Activated CD4-positive, alpha-beta T cell treated with anti-CD3 and anti-CD28 coated beads for 1 hour (primary cell): ENCODE data around the gene ESYT1.

ENCODE experiments used
- DNase-seq: peaks from one replicate; pipeline ENCODE4 v3.0.0-alpha.2; 2020

The ESYT1 gene, protein sequence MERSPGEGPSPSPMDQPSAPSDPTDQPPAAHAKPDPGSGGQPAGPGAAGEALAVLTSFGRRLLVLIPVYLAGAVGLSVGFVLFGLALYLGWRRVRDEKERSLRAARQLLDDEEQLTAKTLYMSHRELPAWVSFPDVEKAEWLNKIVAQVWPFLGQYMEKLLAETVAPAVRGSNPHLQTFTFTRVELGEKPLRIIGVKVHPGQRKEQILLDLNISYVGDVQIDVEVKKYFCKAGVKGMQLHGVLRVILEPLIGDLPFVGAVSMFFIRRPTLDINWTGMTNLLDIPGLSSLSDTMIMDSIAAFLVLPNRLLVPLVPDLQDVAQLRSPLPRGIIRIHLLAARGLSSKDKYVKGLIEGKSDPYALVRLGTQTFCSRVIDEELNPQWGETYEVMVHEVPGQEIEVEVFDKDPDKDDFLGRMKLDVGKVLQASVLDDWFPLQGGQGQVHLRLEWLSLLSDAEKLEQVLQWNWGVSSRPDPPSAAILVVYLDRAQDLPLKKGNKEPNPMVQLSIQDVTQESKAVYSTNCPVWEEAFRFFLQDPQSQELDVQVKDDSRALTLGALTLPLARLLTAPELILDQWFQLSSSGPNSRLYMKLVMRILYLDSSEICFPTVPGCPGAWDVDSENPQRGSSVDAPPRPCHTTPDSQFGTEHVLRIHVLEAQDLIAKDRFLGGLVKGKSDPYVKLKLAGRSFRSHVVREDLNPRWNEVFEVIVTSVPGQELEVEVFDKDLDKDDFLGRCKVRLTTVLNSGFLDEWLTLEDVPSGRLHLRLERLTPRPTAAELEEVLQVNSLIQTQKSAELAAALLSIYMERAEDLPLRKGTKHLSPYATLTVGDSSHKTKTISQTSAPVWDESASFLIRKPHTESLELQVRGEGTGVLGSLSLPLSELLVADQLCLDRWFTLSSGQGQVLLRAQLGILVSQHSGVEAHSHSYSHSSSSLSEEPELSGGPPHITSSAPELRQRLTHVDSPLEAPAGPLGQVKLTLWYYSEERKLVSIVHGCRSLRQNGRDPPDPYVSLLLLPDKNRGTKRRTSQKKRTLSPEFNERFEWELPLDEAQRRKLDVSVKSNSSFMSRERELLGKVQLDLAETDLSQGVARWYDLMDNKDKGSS

DNA sequence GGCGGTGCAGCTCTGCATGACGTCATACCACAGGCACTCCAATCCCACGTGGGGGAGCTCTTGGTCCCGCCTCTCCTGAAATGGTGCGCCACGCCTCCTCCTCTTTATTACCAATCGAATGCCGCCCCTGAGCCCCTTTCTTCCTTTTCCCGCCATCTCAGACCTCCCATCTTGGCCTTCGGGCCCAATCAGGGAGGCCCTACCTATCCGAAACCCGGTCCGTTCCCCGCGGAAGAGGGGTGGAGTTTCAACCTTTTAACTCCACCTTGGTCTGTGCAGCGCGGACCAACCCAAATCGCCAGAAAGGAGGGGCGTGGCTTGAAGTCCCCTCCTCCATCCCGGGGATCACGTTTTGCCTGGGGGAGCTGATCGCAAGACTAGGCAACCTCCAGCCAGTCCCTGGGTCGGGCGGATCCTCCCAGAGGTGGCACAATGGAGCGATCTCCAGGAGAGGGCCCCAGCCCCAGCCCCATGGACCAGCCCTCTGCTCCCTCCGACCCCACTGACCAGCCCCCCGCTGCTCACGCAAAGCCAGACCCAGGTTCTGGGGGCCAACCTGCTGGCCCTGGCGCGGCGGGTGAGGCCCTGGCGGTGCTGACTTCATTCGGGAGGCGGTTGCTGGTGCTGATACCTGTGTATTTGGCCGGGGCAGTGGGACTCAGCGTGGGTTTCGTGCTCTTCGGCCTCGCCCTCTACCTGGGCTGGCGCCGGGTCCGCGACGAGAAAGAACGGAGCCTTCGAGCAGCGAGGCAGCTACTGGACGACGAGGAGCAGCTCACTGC, at the start of gene ESYT1:
Gene ESYT1, plus strand, starts transcription at position 380 of the 782 bp plus-strand sequence. Its CDS starts 53 bp downstream, at position 433.
- peak; percentile 95 for DNase-seq

DNA sequence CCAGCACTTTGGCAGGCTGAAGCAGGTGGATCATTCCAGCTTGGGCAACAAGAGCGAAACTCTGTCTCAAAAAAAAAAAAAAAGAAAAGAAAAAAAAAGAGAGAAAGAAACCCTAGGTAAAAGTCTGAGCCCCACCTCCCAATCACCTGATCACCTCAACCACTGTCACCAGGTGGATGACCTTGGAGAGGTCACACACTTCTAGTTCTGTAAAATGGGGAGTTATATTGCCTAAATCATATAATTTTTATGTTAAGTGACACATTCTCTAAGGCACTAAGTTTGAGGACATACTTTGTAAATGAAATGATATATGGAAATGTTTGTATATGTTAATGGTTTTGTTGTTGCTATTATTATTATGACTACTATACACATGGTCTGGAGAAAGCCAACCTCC, 49.6 kb upstream of the ESYT1 start:
- DNase-seq: no peak

DNA sequence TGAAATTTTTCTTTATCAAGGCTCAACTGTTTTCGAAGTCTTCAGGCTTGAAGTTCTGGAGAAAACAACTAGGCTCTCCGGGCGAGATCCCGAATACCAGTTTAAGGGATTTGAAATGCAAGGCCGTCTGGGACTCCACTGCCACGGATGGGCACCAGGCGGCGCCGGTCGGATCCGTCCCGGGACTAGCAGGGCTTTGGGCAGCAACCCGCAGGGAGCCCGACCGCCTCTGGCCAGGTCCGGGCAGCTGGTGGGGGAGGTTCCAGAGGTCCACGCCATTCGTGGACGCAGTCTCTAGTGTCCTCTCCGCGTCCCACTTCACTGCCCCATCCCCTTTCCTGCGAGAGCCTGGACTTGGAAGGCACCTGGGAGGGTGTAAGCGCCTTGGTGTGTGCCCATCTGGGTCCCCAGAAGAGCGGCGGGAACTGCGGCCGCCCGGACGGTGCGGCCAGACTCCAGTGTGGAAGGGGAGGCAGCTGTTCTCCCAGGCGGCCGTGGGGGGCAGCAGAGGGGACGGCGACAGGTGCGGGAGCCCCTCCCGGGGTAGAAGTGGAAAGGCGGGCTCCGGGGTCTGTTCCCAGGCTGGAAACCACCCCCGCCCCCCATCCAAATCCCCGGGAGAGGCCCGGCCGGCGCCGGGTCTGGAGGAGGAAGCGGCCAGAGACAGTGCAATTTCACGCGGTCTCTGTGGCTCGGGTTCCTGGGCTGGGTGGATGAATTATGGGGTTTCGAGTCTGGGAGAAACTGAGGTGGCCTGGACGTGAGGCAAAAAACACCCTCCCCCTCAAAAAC, 48.9 kb upstream of the ESYT1 start:
- peak; percentile 19 for DNase-seq

DNA sequence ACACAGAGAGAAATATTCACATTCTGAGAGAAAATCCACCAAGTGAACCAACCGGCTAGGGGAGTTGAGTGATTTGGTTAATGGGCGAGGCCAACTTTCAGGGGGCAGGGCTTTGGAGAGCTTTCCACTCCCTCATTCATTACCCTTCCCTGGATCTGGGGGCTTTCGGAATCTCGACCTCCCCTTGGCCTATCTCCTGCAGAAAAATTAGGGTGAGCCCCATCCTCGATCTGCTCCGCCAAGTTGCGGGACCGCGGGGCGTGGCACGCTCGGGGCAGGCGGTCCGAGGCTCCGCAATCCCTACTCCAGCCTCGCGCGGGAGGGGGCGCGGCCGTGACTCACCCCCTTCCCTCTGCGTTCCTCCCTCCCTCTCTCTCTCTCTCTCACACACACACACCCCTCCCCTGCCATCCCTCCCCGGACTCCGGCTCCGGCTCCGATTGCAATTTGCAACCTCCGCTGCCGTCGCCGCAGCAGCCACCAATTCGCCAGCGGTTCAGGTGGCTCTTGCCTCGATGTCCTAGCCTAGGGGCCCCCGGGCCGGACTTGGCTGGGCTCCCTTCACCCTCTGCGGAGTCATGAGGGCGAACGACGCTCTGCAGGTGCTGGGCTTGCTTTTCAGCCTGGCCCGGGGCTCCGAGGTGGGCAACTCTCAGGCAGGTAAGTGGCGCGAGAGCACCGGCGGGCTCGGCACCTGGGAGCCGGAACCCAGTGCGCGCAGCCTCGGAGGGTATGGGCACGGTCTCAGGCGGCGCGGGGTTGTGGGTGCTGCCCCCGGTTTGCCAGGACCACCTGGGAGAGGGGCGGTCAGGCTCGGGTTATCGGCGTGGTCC, 48.1 kb upstream of the ESYT1 start, which contains the start of gene ERBB3:
Gene ERBB3, plus strand, starts transcription at position 443 of the 833 bp plus-strand sequence. Its CDS starts 136 bp downstream, at position 579.
- DNase-seq: peak; percentile 53

DNA sequence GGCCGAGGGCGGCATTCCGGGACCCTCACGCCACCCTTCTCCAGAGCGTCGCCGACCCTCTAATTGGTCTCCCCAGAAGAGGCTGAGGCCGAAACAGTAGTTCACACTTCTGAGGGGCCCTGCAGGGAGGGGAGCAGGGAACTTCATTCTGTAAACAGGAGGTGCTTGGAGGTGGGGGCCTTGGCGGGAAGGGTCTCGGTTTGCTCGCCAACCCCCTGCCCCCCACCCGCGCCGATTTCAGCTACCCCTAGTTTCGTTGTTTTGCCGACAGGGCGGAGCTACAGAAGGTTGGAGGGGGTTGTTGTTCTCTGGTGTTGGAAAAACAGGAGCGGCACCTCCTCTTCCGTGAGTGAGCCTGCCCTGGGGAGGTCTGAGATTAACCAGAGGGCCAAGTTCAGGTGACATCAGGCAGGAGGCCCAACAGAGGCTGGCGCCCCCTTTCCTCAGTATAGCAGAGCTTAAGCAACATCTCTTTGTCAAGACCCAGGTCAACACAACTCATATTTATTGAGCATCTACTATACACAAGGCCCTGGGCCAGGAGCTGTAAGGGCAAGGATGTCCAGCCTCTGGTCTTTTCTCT, 47.4 kb upstream of the ESYT1 start:
- no peak for DNase-seq

DNA sequence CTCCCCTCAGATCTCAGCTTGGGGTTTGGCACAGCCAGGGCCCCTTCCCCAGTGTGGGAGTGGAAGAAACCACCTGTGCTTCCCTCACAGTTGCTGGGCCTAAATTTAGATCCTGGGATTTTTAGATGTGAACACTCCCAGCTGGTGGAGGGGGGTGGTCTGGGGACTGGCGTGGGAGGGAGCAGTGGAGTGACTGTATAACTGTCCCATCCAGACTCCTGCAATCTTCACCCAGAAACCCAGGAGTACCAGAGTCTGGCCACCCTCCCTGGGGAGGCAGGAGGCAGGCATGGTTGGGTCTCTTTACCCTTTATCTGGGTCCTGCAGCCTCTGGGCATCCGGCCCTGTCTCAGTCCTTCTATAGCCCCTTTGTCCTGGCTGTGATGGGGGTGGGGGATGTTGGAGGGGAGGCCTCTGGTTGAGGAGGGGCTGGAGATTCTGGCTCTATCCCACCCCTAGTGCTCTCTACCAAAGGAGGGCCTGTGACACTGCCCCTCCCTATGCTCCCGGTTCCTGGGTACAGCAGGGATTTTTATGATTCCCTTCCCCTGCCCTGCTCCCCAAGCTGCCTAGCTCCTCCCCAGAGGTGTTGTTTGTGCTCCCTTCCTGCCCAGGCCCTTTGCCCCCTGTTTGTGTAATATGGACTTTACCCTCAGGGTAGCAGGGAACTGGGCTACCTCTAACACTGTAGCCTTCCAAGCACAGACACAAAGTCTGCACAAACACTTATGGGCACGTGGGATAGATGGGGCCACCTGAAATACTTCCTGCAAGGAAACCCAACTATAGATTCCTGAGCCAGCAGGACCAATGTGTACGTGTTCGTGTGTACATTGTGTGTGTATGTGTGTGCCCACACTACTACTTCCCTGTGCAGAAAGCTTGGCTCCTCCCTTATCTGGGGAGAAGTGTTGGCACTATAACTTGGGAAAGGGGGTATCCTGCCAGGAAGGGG, 46.4 kb upstream of the ESYT1 start:
- no peak for DNase-seq

DNA sequence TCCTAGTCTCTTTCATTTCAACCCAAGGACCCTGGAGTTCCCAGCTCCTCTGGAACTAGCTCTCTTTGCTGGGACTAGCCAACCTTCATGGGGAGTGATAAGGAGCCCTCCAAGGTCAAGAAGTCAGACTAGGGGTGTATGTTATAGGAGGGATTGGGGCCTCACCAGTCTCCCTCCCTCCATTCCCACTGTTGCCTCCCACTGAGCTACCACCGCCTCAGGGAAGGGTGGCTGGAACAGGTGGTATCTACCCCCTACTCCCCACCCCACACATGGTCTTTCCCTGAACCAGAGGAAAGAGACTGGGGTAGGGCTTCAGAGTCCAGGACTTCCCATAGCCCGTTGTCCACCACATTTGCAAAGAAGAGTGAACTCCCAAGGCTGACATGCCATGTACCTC, 45.7 kb upstream of the ESYT1 start:
- DNase-seq: no peak

DNA sequence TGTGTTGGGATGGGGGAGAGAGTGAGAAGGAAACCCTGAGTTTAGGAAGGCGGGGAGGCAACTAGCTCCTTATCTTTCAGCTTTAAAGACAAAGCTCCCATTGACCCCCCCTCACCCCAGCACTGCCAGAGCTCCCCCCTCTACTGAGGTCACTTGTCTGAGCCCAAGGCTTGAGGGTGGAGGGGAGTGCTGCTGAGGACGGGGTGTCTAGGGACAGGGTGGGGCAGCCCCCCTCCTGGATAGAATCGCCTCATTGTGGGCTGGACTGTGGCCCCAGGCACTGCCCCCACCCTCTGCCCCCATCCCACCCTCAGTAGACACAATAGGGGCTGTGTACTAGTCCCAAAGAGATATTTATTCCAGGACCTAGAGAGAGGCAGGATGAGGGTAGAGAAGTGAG, 45.1 kb upstream of the ESYT1 start:
- no peak for DNase-seq

DNA sequence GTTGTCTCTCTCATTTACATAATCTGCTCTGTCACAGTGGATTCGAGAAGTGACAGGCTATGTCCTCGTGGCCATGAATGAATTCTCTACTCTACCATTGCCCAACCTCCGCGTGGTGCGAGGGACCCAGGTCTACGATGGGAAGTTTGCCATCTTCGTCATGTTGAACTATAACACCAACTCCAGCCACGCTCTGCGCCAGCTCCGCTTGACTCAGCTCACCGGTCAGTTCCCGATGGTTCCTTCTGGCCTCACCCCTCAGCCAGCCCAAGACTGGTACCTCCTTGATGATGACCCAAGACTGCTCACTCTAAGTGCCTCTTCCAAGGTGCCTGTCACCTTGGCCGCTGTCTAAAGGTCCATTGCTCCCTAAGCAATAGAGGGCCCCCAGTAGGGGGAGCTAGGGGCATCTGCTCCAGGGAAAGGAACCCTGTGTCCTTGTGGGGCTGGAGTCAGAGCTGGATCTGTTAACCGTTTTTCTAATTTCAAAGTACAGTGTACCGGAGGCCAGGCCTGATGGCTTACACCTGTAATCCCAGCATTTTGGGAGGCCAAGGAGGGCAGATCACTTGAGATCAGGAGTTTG, 43.0 kb upstream of the ESYT1 start:
- no peak for DNase-seq

DNA sequence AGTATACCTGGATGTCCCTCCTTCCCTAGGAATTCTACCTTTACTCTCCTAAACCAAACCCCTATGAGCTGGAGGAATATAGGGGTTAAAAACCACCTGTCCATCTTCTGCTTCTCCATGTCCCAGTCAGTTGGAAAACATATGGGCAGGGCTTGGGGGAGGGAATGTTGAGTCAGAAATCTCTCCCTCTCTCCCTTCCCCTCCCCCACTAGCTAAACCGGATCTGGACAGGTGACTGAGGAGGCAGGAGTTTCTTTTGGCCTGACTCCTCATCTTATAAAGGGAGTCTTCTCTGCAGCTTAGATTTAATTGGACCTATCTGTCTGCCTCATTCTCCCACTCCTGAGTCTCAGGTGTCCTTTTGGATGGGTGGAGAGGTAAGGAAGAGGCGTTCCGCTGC, 42.0 kb upstream of the ESYT1 start:
- DNase-seq: no peak

DNA sequence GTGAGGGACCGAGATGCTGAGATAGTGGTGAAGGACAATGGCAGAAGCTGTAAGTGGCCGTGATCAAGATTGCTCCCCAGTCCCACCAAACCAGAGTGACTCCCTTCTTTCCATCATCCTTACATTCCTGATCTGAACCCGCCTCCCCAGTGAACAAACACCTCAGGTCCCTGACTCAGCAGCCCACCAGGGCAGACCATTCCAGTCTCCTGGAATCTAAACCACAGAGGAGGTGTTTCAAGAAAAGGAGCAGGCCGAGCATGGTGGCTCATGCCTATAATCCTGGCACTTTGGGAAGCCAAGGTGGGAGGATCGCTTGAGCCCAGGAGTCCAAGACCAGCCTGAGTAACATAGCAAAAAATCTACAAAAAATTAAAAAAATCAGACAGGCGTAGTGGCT, 41.5 kb upstream of the ESYT1 start:
- DNase-seq: no peak

DNA sequence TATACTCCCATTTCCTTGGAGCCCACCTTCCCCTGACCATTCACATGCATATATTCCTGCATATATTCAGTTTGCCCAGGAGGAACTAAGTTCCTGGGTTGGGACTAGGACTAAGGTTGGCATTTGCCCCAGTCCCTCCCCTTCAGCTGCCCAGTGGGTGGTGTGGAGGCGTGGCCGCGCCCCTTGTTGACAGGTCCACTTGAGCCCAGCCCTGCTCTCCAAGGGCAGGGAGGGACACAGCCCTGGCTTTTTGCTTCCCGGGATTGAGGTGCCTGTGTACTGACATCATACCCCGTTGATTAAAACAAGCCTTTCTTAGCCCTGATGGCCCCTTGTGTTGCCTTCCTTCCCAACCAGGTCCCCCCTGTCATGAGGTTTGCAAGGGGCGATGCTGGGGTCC, 40.8 kb upstream of the ESYT1 start:
- DNase-seq: no peak

DNA sequence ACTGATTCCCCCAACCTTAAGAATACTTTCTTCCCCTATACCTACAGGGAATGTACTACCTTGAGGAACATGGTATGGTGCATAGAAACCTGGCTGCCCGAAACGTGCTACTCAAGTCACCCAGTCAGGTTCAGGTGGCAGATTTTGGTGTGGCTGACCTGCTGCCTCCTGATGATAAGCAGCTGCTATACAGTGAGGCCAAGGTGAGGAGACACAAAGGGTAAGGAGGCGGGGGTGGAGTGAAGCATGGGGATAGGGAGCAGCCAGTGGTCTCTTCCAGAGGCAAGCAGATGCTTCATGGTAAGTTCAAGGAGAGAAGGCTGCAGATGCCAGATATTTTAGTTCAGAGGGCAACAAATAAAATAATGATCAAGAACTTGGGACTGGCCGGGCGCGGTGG, 30.3 kb upstream of the ESYT1 start:
- no peak for DNase-seq

DNA sequence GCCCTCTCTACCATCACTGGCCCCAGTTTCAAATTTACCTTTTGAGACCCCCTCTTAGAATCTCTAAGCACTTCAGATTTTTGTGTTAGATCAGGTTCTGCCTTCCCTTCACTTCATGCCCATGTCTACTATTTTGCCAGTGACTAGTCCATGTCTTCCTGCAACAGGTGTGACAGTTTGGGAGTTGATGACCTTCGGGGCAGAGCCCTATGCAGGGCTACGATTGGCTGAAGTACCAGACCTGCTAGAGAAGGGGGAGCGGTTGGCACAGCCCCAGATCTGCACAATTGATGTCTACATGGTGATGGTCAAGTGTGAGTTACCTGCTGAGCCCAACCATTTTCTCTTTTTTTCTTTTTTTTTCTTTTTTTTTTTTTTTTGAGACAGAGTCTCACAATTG, 29.5 kb upstream of the ESYT1 start:
- no peak for DNase-seq

DNA sequence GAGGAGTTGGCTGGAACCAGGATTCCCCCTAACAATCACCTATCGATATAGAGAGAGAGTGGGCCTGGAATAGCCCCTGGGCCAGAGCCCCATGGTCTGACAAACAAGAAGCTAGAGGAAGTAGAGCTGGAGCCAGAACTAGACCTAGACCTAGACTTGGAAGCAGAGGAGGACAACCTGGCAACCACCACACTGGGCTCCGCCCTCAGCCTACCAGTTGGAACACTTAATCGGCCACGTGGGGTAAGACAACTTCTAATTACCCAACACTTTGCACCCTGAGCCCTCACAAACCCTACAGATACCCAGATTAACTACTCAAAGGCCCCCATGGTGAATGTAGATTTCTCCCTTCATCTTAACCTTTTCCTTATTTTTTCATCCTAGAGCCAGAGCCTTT, 28.3 kb upstream of the ESYT1 start:
- no peak for DNase-seq

DNA sequence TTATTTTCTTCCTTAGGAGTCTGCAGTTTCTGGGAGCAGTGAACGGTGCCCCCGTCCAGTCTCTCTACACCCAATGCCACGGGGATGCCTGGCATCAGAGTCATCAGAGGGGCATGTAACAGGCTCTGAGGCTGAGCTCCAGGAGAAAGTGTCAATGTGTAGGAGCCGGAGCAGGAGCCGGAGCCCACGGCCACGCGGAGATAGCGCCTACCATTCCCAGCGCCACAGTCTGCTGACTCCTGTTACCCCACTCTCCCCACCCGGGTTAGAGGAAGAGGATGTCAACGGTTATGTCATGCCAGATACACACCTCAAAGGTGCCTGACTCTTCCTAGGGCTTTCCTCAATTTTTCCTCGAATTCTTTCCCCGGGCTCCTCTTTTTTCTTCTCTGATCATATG, 27.0 kb upstream of the ESYT1 start:
- no peak for DNase-seq

DNA sequence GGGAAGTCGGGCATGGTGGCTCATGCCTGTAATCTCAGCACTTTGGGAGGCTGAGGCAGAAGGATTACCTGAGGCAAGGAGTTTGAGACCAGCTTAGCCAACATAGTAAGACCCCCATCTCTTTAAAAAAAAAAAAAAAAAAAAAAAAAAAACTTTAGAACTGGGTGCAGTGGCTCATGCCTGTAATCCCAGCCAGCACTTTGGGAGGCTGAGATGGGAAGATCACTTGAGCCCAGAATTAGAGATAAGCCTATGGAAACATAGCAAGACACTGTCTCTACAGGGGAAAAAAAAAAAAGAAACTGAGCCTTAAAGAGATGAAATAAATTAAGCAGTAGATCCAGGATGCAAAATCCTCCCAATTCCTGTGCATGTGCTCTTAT, 25.4 kb upstream of the ESYT1 start:
- no peak for DNase-seq

DNA sequence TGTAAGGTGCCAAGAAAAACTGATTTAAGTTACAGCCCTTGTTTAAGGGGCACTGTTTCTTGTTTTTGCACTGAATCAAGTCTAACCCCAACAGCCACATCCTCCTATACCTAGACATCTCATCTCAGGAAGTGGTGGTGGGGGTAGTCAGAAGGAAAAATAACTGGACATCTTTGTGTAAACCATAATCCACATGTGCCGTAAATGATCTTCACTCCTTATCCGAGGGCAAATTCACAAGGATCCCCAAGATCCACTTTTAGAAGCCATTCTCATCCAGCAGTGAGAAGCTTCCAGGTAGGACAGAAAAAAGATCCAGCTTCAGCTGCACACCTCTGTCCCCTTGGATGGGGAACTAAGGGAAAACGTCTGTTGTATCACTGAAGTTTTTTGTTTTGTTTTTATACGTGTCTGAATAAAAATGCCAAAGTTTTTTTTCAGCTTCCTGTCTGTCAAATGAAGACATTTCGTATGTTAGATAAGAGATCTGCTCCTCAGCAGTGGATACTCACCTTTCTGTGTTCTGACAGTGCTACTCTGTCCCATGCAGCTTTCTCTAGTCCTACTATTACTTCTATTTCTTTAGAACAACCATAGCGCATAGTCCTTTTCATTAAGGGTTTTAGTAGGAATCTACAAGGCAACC, 24.9 kb upstream of the ESYT1 start:
- no peak for DNase-seq

DNA sequence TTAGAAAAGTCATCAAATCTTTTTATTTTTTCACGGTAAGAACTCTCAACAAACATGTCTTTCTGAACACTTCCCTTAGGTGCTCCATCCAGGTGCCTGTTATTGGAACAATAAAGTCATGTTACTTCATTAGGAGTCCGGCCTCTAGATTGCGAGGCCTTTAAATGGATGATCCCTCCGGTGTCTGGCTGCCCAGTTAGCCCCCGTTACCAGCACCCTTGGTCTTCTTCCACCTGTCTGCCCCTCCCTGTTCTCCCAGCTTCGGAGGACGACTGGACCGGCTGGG, 24.3 kb upstream of the ESYT1 start:
- no peak for DNase-seq
